SK-N-SH (cell line): Measurements from ENCODE around the gene B4GALT1. TPM values are rescaled to one million over a fixed set of nuclear protein-coding genes. Genes with fewer than 3 reads are reported as not detected.

Source experiments
- CTCF ChIA-PET: fragments of 300-600, 350-600 bp; formaldehyde crosslinking; extraction: SDS; loops from one replicate; lab custom pipeline; 2021; lab: Yijun Ruan, JAX
- POLR2A ChIA-PET: fragments of 350-600 bp; sonication (Branson Sonifier 250); formaldehyde crosslinking; extraction: SDS; loops from one replicate; lab custom pipeline; 2020; ENCODE audit warnings: antibody characterized with exemption, inconsistent platforms; lab: Yijun Ruan, JAX
- DNase-seq: peaks from one replicate; pipeline ENCODE4 v3.0.0; 2012
- H2AFZ ChIP-seq: fragments of 200-600 bp; sonication (generic); 2 replicates; pipeline ENCODE4 v1.8.1; 2016; ENCODE audit warnings: antibody characterized with exemption, mild to moderate bottlenecking, low read depth
- H3F3A ChIP-seq: fragments of 200-600 bp; sonication (generic); replicated peaks from 2 replicates; pipeline ENCODE3; 2016; ENCODE audit warnings: antibody characterized with exemption, mild to moderate bottlenecking; ENCODE audit not compliant: insufficient read depth
- H3K27ac ChIP-seq, 2 experiments: fragments of 200-500 bp in 1 of 2; fragments of 200-600 bp in 1 of 2; sonication (Bioruptor generic) in 1 of 2; sonication (generic), shearing (Covaris generic) in 1 of 2; 2 replicates each; pipeline versions ENCODE4 v1.5.1 to v1.6.1; 2014 to 2016; ENCODE audit warnings: low read depth in 2 of 2, inconsistent platforms in 1 of 2, low read length in 1 of 2, mild to moderate bottlenecking in 1 of 2, mixed read lengths in 1 of 2
- H3K27me3 ChIP-seq: fragments of 200-600 bp; sonication (generic), shearing (Covaris generic); 2 replicates; pipeline ENCODE4 v1.6.1; 2016; ENCODE audit warnings: mixed run types; ENCODE audit not compliant: insufficient read depth
- H3K36me3 ChIP-seq, 2 experiments: fragments of 200-500 bp in 1 of 2; fragments of 200-600 bp in 1 of 2; sonication (Bioruptor generic) in 1 of 2; sonication (generic) in 1 of 2; replicated peaks in 1 of 2; 2 replicates each; pipeline versions ENCODE3 to v1.5.1; 2014 to 2016; ENCODE audit warnings: low read length in 1 of 2, mild to moderate bottlenecking in 1 of 2; ENCODE audit not compliant: insufficient read depth in 2 of 2, control insufficient read depth in 1 of 2
- H3K4me1 ChIP-seq, 2 experiments: fragments of 200-500 bp in 1 of 2; fragments of 200-600 bp in 1 of 2; sonication (Bioruptor generic) in 1 of 2; sonication (generic), shearing (Covaris generic) in 1 of 2; 2 replicates each; pipeline versions ENCODE4 v1.5.1 to v1.6.1; 2014 to 2016; ENCODE audit warnings: low read depth in 1 of 2, low read length in 1 of 2, mixed run types in 1 of 2; ENCODE audit not compliant: insufficient read depth in 2 of 2, control insufficient read depth in 1 of 2
- H3K4me2 ChIP-seq: fragments of 200-600 bp; sonication (generic), shearing (Covaris generic); 2 replicates; pipeline ENCODE4 v1.6.1; 2017; ENCODE audit warnings: mixed run types
- H3K4me3 ChIP-seq, 2 experiments: fragments of 200-500 bp in 1 of 2; fragments of 200-600 bp in 1 of 2; sonication (Bioruptor generic) in 1 of 2; sonication (generic), shearing (Covaris generic) in 1 of 2; 2 replicates each; pipeline versions ENCODE4 v1.5.1 to v1.8.1; 2014 to 2016; ENCODE audit warnings: low read depth in 2 of 2, inconsistent platforms in 1 of 2, low read length in 1 of 2, mild to moderate bottlenecking in 1 of 2, mixed read lengths in 1 of 2, moderate library complexity in 1 of 2
- H3K79me2 ChIP-seq: fragments of 200-600 bp; sonication (generic); 2 replicates; pipeline ENCODE4 v1.8.1; 2017; ENCODE audit warnings: mild to moderate bottlenecking; ENCODE audit not compliant: insufficient read depth
- H3K9ac ChIP-seq: fragments of 200-600 bp; sonication (generic); 2 replicates; pipeline ENCODE4 v1.6.1; 2017; ENCODE audit warnings: mixed run types
- H3K9me2 ChIP-seq: fragments of 200-600 bp; sonication (generic); 2 replicates; pipeline ENCODE4 v1.6.1; 2017; ENCODE audit warnings: mixed run types
- H3K9me3 ChIP-seq: fragments of 200-600 bp; sonication (generic); 2 replicates; pipeline ENCODE4 v1.6.1; 2017; ENCODE audit warnings: mixed run types, mild to moderate bottlenecking, moderate library complexity
- H4K20me1 ChIP-seq: fragments of 200-600 bp; sonication (generic); 2 replicates; pipeline ENCODE4 v1.6.1; 2017; ENCODE audit warnings: mild to moderate bottlenecking, mixed run types; ENCODE audit not compliant: insufficient read depth
- CHD2 ChIP-seq: fragments of 150-350 bp; IDR thresholded peaks from 2 replicates; pipeline ENCODE4 v1.6.1; 2018; ENCODE audit warnings: low read length; ENCODE audit not compliant: partially characterized antibody
- CTCF ChIP-seq: fragments of 200-600 bp; sonication (generic); IDR thresholded peaks from 2 replicates; pipeline ENCODE4 v1.6.1; 2017; ENCODE audit warnings: antibody characterized with exemption, mild to moderate bottlenecking, moderate library complexity
- ELF1 ChIP-seq: IDR thresholded peaks from 2 replicates; pipeline ENCODE4 v1.4.0; 2012
- EP300 ChIP-seq, 2 experiments: IDR thresholded peaks; 2 replicates each; pipeline versions ENCODE4 v1.4.0 to v1.6.1; 2012; ENCODE audit warnings: borderline replicate concordance in 1 of 2, low read depth in 1 of 2, low read length in 1 of 2
- EZH2phosphoT487 ChIP-seq: fragments of 200-600 bp; sonication (generic); IDR thresholded peaks from 2 replicates; pipeline ENCODE4 v1.6.1; 2017; ENCODE audit warnings: low read depth, mixed run types, mild to moderate bottlenecking, antibody characterized with exemption, moderate library complexity, borderline replicate concordance
- FOSL2 ChIP-seq: IDR thresholded peaks from 2 replicates; pipeline ENCODE4 v1.4.0; 2012; ENCODE audit warnings: low read depth, mild to moderate bottlenecking, moderate library complexity, borderline replicate concordance
- FOXM1 ChIP-seq: IDR thresholded peaks from 2 replicates; pipeline ENCODE4 v1.4.0; 2012; ENCODE audit warnings: low read depth, mild to moderate bottlenecking
- GABPA ChIP-seq: IDR thresholded peaks from 2 replicates; pipeline ENCODE4 v1.4.0; 2012; ENCODE audit warnings: low read depth, mild to moderate bottlenecking
- MAX ChIP-seq: IDR thresholded peaks from 2 replicates; pipeline ENCODE4 v1.4.0; 2012; ENCODE audit warnings: low read depth
- MEF2A ChIP-seq: IDR thresholded peaks from 2 replicates; pipeline ENCODE4 v1.4.0; 2012; ENCODE audit warnings: low read depth, borderline replicate concordance
- MXI1 ChIP-seq: IDR thresholded peaks from 2 replicates; pipeline ENCODE4 v1.6.1; 2012; ENCODE audit warnings: mild to moderate bottlenecking, low read depth, low read length, improper control_type of control experiment
- NFIC ChIP-seq: IDR thresholded peaks from 2 replicates; pipeline ENCODE4 v1.4.0; 2012; ENCODE audit warnings: borderline replicate concordance
- PBX3 ChIP-seq: IDR thresholded peaks from 2 replicates; pipeline ENCODE4; 2012
- POLR2AphosphoS5 ChIP-seq: IDR thresholded peaks from 2 replicates; pipeline ENCODE4 v1.6.1; 2012; ENCODE audit warnings: low read depth, low read length
- RFX5 ChIP-seq: IDR thresholded peaks from 2 replicates; pipeline ENCODE4 v1.6.1; 2012; ENCODE audit warnings: mild to moderate bottlenecking, improper control_type of control experiment, low read length
- SIN3A ChIP-seq: IDR thresholded peaks from 2 replicates; pipeline ENCODE4 v1.6.1; 2012; ENCODE audit warnings: low read depth, mild to moderate bottlenecking, low read length, moderate library complexity, borderline replicate concordance
- TEAD4 ChIP-seq: IDR thresholded peaks from 2 replicates; pipeline ENCODE4 v1.4.0; 2012; ENCODE audit warnings: mild to moderate bottlenecking, borderline replicate concordance; ENCODE audit not compliant: insufficient read depth
- ZBTB33 ChIP-seq: IDR thresholded peaks from 2 replicates; pipeline ENCODE4 v1.4.0; 2012; ENCODE audit warnings: low read depth, borderline replicate concordance
- WGBS: methylation state at CpG from one replicate; pipeline ENCODE4 v1.1.6; 2017; ENCODE audit warnings: low lambda C conversion rate; 5-methylcytosine and 5-hydroxymethylcytosine counted together
- polyA plus RNA-seq, 3 experiments: library from polyadenylated mRNA; depleted of rRNA; stranded (reverse); fragments of >200 nt; gene quantifications; 2 replicates each; pipeline ENCODE4 v1.2.3, GENCODE V29; 2012

The B4GALT1 gene
- polyA plus RNA-seq, 1 of the 3 experiments (the other 2 are of a cell fraction): 36.2 TPM

- peak overlapping the region; percentile 69; the same call in 1 of the 2 replicates for H2AFZ ChIP-seq
- no peak overlapping the region for H3K9ac ChIP-seq
- H3K4me3 ChIP-seq: no peak overlapping the region
- H3K36me3 ChIP-seq: no peaks in the 10 kb centered on the region
- WGBS: 78% methylated on average over 8 of the region's 8 CpGs
- H3K4me1 ChIP-seq: peaks cover 7 to 13% of the 10 kb centered on the region in 2 experiments; a peak in 2 of 4 replicates
- TF ChIP-seq TEAD4 (no peak), EP300 (IDR thresholded peaks at IDR 0.05; ENCODE audit: borderline replicate concordance in 1 of 2, low read depth in 1 of 2, low read length in 1 of 2) (no peak), MEF2A (no peak), FOSL2 (peak; percentile 23; the same call in 1 of the 2 replicates), POLR2AphosphoS5 (no peak), RFX5 (no peak)
- no peaks in the 10 kb centered on the region for H3K9me3 ChIP-seq
- POLR2A ChIA-PET: no interaction called here
- H3K79me2 ChIP-seq: no peaks in the 10 kb centered on the region
- no peak for DNase-seq
- peaks cover 13% of the 10 kb centered on the region for H3F3A ChIP-seq
- peak overlapping the region; percentile 3; the same call in 1 of the 2 replicates for H3K4me2 ChIP-seq
- H3K27ac ChIP-seq: no peak overlapping the region
- no peaks in the 10 kb centered on the region for H3K9me2 ChIP-seq
- no peaks in the 10 kb centered on the region for H3K27me3 ChIP-seq
- no peaks in the 10 kb centered on the region for H4K20me1 ChIP-seq
- CTCF ChIA-PET: interaction anchor here (1.0 to 2.8 kb wide), 4 partner anchors 12 to 92 kb away, joined by 3 to 18 read pairs (median 4); no protein-coding TSS in a partner anchor
Measured at GRCh38 chr9:33172256-33173238, 5.4 kb upstream of the B4GALT1 start.

- CTCF ChIA-PET: interaction anchor here (0.6 to 2.8 kb wide), 15 partner anchors 10 to 93 kb away, joined by 3 to 18 read pairs (median 4); no protein-coding TSS in a partner anchor
- Histone ChIP-seq H3K36me3 (no peaks in the 10 kb centered on the region), H3K9me2 (no peaks in the 10 kb centered on the region), H3K79me2 (peaks cover 12% of the 10 kb centered on the region), H3K27me3 (no peaks in the 10 kb centered on the region), H3K9ac (no peak overlapping the region), H3K9me3 (no peaks in the 10 kb centered on the region), H3K4me3 (no peak overlapping the region), H2AFZ (no peak overlapping the region), H4K20me1 (no peaks in the 10 kb centered on the region), H3F3A (peaks cover 13% of the 10 kb centered on the region), H3K27ac (no peak overlapping the region), H3K4me2 (no peak overlapping the region), H3K4me1 (peaks cover 8 to 19% of the 10 kb centered on the region in 2 experiments; a peak in 2 of 4 replicates)
- DNase-seq: peak; percentile 64
- 65% methylated on average over 11 of the region's 11 CpGs for WGBS
- POLR2A ChIA-PET: interaction anchor here (0.9 to 1.3 kb wide), 2 partner anchors 119 to 146 kb away, joined by 4 to 5 read pairs; partner anchors contain the start of genes DNAJA1 and NFX1
- TF ChIP-seq MEF2A (no peak), MAX (peak; percentile 75), FOXM1 (no peak), CHD2 (no peak), PBX3 (0 out of 2 replicates have a peak, but pooled peaks have one; percentile 22), EZH2phosphoT487 (no peak), ELF1 (no peak), NFIC (peak; percentile 60), GABPA (no peak), SIN3A (no peak), FOSL2 (no peak), MXI1 (peak; percentile 34; the same call in 1 of the 2 replicates), CTCF (peak; percentile 47), ZBTB33 (no peak)
Measured at GRCh38 chr9:33170464-33171415, 3.6 kb upstream of the B4GALT1 start.
